Measurements from ENCODE around the gene ERG28.
"Not testable (repeated sequence)": the region's sequence is repeated elsewhere in the genome, so short reads cannot be mapped to it uniquely, and the experiment has no call there.

Gene ERG28

DNA sequence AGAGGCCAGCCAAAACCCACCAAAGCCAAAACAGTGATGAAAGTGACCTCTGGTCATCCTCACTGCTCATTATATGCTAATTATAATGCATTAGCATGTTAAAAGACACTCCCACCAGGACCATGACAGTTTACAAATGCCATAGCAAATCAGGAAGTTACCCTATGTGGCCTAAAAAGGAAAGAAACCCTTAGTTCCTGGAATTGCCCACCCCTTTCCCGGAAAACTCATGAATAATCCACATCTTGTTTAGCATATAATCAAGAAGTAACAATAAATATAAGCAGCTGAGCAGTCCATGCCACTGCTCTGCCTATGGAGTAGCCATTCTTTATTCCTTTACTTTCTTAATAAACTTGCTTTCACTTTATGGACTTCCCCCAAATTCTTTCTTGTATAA, 60.6 kb downstream of the ERG28 start:
- not testable (repeated sequence) for DNase-seq; H3K4me1 Mint-ChIP-seq (ENCODE audit: low read depth); H3K36me3 Mint-ChIP-seq (ENCODE audit: low read depth); H3K4me3 Mint-ChIP-seq; H3K9me3 Mint-ChIP-seq; H3K27ac Mint-ChIP-seq; H3K27me3 Mint-ChIP-seq
